Measurements from ENCODE around the gene CDC7. TPM values are rescaled to one million over a fixed set of nuclear protein-coding genes. Genes with fewer than 3 reads are reported as not detected.

CDC7 gene
- total and polyA plus RNA-seq, 9 of the 15 experiments (the other 6 are each of a cell fraction or from before 2014, with no cell fraction given) = 22.3 to 66.8 (median 44.2) TPM

- TF ChIP-seq, protein P1, sequence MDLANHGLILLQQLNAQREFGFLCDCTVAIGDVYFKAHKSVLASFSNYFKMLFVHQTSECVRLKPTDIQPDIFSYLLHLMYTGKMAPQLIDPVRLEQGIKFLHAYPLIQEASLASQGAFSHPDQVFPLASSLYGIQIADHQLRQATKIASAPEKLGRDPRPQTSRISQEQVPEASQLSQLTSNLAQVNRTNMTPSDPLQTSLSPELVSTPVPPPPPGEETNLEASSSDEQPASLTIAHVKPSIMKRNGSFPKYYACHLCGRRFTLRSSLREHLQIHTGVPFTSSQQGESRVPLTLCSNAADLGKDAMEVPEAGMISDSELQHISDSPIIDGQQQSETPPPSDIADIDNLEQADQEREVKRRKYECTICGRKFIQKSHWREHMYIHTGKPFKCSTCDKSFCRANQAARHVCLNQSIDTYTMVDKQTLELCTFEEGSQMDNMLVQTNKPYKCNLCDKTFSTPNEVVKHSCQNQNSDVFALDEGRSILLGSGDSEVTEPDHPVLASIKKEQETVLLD (IDR thresholded peaks at IDR 0.05) = no peak
- TF ChIP-seq NFATC3 (IDR thresholded peaks at IDR 0.05) (no peak), NRF1 (conservative IDR thresholded peaks at IDR 0.05 in 1 of 2, IDR thresholded peaks at IDR 0.05 in 1 of 2) (0 out of 4 replicates have a peak, but pooled peaks of 1 of the 2 experiments have one; percentile 4), ZNF395 (CRISPR knock-in tag; IDR thresholded peaks at IDR 0.05) (0 out of 2 replicates have a peak, but pooled peaks have one; percentile 40), CTBP1 (IDR thresholded peaks at IDR 0.05; ENCODE audit: borderline replicate concordance) (0 out of 2 replicates have a peak, but pooled peaks have one; percentile 40), IRF2 (CRISPR knock-in tag; IDR thresholded peaks at IDR 0.05) (no peak), ZNF583 (CRISPR knock-in tag; IDR thresholded peaks at IDR 0.05) (no peak), FOXJ2 (tag; IDR thresholded peaks at IDR 0.05) (peak; percentile 23; the same call in 1 of the 2 replicates), MCM5 (IDR thresholded peaks at IDR 0.05; ENCODE audit: low read depth) (no peak), ZBTB34 (CRISPR knock-in tag; IDR thresholded peaks at IDR 0.05) (no peak), GTF3C2 (IDR thresholded peaks at IDR 0.05; ENCODE audit: borderline replicate concordance, extremely low read depth, insufficient read length) (no peak), BHLHE40 (IDR thresholded peaks at IDR 0.05; ENCODE audit: low read length) (no peak), JUN (IDR thresholded peaks at IDR 0.05; ENCODE audit: borderline replicate concordance, low read depth, low read length) (no peak), JUN (CRISPR knock-in tag; IDR thresholded peaks at IDR 0.05; ENCODE audit: borderline replicate concordance) (no peak)
- TF ChIP-seq, protein P2, sequence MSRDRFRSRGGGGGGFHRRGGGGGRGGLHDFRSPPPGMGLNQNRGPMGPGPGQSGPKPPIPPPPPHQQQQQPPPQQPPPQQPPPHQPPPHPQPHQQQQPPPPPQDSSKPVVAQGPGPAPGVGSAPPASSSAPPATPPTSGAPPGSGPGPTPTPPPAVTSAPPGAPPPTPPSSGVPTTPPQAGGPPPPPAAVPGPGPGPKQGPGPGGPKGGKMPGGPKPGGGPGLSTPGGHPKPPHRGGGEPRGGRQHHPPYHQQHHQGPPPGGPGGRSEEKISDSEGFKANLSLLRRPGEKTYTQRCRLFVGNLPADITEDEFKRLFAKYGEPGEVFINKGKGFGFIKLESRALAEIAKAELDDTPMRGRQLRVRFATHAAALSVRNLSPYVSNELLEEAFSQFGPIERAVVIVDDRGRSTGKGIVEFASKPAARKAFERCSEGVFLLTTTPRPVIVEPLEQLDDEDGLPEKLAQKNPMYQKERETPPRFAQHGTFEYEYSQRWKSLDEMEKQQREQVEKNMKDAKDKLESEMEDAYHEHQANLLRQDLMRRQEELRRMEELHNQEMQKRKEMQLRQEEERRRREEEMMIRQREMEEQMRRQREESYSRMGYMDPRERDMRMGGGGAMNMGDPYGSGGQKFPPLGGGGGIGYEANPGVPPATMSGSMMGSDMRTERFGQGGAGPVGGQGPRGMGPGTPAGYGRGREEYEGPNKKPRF (IDR thresholded peaks at IDR 0.05; ENCODE audit: low read depth, low read length) = no peak
- TF ChIP-seq, protein P3, sequence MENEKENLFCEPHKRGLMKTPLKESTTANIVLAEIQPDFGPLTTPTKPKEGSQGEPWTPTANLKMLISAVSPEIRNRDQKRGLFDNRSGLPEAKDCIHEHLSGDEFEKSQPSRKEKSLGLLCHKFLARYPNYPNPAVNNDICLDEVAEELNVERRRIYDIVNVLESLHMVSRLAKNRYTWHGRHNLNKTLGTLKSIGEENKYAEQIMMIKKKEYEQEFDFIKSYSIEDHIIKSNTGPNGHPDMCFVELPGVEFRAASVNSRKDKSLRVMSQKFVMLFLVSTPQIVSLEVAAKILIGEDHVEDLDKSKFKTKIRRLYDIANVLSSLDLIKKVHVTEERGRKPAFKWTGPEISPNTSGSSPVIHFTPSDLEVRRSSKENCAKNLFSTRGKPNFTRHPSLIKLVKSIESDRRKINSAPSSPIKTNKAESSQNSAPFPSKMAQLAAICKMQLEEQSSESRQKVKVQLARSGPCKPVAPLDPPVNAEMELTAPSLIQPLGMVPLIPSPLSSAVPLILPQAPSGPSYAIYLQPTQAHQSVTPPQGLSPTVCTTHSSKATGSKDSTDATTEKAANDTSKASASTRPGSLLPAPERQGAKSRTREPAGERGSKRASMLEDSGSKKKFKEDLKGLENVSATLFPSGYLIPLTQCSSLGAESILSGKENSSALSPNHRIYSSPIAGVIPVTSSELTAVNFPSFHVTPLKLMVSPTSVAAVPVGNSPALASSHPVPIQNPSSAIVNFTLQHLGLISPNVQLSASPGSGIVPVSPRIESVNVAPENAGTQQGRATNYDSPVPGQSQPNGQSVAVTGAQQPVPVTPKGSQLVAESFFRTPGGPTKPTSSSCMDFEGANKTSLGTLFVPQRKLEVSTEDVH (IDR thresholded peaks at IDR 0.05; ENCODE audit: low read depth, partially characterized antibody) = no peak
Observed at GRCh38 chr1:91556556-91556955, 55.9 kb downstream of the CDC7 start (continued).
